ENCODE data around the gene OSCP1.
A peak's percentile ranks its signal among the peaks of the same experiment; 100 is the strongest.

Gene OSCP1

GRCh38 chr1:36400825-36401601 is 49.2 kb downstream of the OSCP1 start:
- no peak for DNase-seq

- no peak for DNase-seq
Observed at GRCh38 chr1:36400514-36400824, 49.8 kb downstream of the OSCP1 start.

GRCh38 chr1:36398370-36398977 is 51.8 kb downstream of the OSCP1 start:
- DNase-seq: no peak

GRCh38 chr1:36397378-36398230 is 52.6 kb downstream of the OSCP1 start, which contains the start of gene LSM10:
Gene LSM10, minus strand, starts transcription at chr1:36397908. Its CDS starts 3,779 bp downstream, at chr1:36394129.
- DNase-seq: peak; percentile 84 to 97

GRCh38 chr1:36397083-36397377 is 53.2 kb downstream of the OSCP1 start:
- DNase-seq: peak in 1 of 2 experiments; percentile 22

- DNase-seq: no peak
Observed at GRCh38 chr1:36396359-36396758, 53.9 kb downstream of the OSCP1 start.

- no peak for DNase-seq
Observed at GRCh38 chr1:36393686-36394085, 56.6 kb downstream of the OSCP1 start.

GRCh38 chr1:36392836-36393235 is 57.4 kb downstream of the OSCP1 start:
- DNase-seq: no peak

- no peak for DNase-seq
Observed at GRCh38 chr1:36391271-36391670, 59.0 kb downstream of the OSCP1 start.

GRCh38 chr1:36390411-36390810 is 59.8 kb downstream of the OSCP1 start:
- no peak for DNase-seq

- DNase-seq: no peak
Observed at GRCh38 chr1:36389999-36390398, 60.3 kb downstream of the OSCP1 start.

GRCh38 chr1:36389261-36389660 is 61.0 kb downstream of the OSCP1 start:
- DNase-seq: no peak

- peak in 1 of 2 experiments; percentile 28 for DNase-seq
Observed at GRCh38 chr1:36387141-36387949, 62.9 kb downstream of the OSCP1 start.

GRCh38 chr1:36386265-36387140 is 63.7 kb downstream of the OSCP1 start:
- peak; percentile 96 to 97 for DNase-seq

- DNase-seq: peak; percentile 99 to 100
Observed at GRCh38 chr1:36385410-36386264, 64.6 kb downstream of the OSCP1 start, which contains the start of gene STK40. Gene STK40, minus strand, starts transcription at chr1:36385924. Its CDS starts 24,592 bp downstream, at chr1:36361332.

- peak in 1 of 2 experiments; percentile 59 for DNase-seq
Observed at GRCh38 chr1:36384542-36385409, 65.5 kb downstream of the OSCP1 start.

GRCh38 chr1:36383240-36383639 is 67.0 kb downstream of the OSCP1 start:
- DNase-seq: peak; percentile 38 to 66

- no peak for DNase-seq
Observed at GRCh38 chr1:36382669-36383068, 67.6 kb downstream of the OSCP1 start.

GRCh38 chr1:36382231-36382630 is 68.0 kb downstream of the OSCP1 start:
- DNase-seq: no peak

GRCh38 chr1:36381405-36381804 is 68.8 kb downstream of the OSCP1 start:
- no peak for DNase-seq

All from NCI-H446 (cell line).